Measurements from ENCODE around the gene FRMD4A.
A peak's percentile ranks its signal among the peaks of the same experiment; 100 is the strongest.
"Not testable (repeated sequence)": the region's sequence is repeated elsewhere in the genome, so short reads cannot be mapped to it uniquely, and the experiment has no call there.

The FRMD4A gene

DNA sequence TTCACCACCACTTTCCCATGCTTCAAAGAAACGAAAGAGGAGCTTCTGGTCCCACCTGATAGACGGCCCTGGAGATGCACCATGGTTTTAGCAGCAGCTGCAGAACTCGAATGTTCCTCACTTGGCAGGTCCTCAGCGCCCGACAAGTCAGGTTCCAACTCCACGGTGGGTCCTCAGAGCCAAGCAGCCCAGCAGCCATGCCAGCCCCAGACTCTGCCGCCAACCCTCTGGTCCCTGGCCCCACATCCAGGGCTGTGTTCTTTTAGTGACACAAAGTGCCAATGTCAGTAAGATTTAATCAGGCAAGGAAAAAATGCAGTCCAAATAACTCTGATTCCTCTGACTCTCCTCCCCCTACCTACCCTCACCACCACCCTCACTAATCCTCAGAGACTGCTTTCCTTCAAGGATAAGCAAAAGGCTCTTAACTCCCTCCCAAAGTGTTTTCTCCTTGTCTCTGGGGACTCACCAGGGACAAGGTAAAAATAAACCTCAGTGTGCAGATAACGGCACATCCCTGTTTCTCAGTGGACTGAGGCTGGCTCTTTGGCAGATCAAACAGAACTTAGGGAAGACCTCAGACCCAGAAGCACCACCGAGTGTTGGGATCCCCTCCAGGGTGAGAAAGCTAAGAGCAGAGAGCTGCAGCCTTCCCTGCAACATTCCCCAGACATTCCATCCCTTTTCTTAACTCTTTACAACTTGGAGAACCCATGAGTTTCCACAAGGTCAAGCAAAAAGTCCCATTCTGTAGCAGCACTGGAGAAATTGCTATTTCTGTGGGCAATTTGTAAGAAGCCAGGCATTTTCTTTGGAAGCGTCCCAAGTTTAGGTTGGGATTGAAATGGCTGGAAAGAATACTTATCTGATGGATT, 358.9 kb downstream of the FRMD4A start:
- DNase-seq = no peak

DNA sequence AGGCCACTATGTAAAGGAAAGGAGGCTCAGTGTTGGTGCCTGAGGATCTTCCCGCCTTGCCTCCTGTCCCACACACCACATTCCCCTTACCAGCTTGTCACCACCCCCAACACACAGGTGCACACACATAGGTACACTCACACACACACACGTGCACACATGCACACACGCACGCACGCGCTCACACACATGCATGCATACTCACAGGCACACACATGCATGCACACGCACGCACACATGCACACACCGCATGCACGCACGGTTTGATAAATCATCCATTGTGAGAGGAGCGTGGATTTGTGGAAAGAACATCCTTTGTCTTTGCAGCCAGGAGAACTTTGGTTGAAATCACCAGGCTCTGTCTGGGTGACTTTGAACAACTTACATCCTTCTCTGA, 359.8 kb downstream of the FRMD4A start:
- no peak for DNase-seq

DNA sequence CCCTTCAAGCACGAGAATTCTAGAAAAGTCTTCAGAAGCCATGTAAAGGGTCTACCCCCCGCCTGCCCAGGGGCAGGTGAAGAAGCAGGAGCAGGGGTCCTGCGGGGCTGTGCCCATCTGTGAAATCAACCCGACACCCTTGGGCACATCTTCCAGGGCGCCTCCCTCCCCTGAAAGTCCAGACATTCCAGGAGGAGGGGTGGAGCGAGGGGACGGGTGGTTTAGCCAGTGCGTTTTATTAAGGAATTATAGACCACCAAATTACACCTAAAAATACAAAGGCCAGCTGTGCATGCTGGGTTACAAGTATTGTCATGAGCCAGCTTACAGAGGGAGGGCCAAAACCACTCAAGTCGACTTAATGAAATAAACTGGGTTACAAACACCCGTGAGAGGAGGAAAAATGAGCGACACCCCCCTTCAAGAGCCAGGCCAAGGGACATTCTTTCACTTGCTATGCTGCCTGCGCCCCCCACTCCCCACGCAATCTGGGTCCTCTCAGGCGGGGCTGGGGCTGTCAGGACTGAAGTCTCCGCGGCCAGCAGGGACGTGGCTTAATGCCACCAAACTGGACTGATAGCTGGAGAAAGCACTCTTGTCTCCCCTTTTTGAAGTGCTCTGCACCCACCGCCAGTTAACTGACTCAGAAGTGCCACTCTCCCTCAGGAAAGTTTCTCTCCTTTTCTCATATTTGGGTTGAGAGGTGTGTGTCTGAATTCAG, 360.3 kb downstream of the FRMD4A start:
- DNase-seq = no peak

DNA sequence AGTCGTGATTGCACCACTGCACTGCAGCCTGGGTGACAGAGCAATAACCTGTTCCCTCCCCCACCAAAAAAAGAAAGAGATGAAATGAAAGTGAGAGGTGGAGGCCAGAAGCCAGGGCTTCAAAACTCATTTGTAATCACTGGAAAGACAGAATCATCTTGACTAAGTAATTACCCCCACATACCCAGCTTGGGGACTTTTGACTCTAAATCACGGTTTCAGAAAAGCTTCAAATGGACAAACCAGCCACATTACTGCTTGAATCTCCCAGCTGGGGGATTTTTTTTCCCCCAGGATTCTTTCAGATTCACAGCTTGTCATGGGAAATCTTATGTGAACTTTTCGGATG, 361.0 kb downstream of the FRMD4A start:
- DNase-seq = no peak

DNA sequence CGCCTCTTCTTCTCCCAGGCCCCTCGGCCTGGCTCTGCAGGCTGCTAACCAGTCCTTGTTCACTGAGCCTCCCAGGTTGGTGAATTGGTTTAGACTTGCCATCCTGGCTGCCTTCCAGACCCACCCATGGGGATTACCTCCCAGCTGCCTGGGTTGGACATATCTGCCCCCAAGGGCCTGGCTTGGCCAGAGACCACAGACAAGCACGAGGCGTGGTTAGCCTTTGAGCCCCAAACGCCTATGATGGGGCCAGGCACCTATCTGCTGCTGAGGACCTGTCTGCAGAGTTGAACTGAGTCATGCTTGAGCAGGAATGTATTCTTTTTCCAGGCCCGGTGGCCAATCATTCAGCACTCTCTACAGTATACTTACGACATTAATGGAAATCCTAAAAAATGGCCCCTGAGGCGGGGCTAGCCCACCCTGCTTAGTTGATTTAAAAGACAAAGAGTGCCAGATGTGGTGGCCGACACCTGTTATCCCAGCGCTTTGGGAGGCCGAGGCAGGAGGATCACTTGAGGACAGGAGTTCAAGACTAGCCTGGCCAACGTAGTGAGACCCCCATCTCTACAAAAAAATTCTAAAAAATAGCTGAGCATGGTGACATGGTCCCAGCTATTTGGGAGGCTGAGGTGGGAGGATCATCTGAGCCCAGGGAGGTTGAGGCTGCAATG, 361.5 kb downstream of the FRMD4A start:
- DNase-seq = no peak

DNA sequence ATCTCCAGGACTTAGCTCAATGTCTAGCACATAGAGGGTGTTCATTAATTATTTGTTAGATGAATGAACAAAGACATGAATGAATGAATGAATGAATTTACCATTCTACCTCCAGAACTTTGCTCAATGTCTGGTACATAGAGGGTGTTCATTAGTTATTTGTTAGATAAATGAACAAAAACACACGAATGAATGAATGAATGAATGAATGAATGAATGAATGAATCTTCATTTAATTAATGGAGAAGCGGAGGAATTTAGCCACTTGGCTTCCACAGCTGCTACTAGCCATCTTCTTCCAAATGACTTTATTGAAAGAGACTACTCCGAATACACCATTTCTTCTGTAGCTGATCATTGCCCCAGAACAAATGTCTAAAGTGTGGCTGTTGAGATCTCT, 368.9 kb downstream of the FRMD4A start:
- DNase-seq = no peak

DNA sequence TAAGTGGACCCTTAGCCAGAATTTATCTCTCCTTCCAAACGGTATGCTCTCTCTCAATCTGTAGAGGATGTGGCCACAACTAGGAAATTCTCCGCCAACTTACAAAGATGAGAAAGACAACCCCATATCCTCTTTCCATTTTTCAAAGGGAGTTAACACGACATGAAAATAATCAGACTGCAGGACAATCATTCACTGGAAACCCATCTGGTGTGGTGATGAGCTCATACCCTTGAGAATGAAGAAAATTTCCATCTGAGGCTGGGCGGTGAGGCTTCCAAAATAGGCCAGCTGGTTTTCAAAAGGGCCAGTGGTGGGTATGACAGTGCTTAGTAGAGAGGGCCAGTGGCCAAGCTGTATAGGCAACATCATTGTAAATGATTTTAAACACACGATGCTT, 369.6 kb downstream of the FRMD4A start:
- no peak for DNase-seq

DNA sequence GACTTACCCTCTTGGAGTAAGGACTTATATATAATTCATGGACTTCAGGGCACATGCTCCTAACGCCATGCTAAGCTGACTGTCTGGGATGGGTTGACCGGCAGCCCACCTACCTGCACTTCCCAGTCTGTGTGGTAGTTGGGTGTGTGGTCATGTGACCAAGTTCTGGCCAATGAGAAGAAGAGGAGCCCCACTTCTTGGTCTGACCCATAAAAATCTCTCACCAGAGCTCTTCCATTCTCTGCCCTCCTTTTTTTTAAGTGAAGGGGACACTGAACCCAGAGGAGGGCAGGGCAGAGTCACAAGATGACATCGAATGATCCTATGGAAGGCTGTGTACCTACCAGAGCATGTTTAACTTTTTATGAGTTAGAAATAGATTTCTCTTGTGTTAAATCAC, 370.1 kb downstream of the FRMD4A start:
- DNase-seq = no peak

DNA sequence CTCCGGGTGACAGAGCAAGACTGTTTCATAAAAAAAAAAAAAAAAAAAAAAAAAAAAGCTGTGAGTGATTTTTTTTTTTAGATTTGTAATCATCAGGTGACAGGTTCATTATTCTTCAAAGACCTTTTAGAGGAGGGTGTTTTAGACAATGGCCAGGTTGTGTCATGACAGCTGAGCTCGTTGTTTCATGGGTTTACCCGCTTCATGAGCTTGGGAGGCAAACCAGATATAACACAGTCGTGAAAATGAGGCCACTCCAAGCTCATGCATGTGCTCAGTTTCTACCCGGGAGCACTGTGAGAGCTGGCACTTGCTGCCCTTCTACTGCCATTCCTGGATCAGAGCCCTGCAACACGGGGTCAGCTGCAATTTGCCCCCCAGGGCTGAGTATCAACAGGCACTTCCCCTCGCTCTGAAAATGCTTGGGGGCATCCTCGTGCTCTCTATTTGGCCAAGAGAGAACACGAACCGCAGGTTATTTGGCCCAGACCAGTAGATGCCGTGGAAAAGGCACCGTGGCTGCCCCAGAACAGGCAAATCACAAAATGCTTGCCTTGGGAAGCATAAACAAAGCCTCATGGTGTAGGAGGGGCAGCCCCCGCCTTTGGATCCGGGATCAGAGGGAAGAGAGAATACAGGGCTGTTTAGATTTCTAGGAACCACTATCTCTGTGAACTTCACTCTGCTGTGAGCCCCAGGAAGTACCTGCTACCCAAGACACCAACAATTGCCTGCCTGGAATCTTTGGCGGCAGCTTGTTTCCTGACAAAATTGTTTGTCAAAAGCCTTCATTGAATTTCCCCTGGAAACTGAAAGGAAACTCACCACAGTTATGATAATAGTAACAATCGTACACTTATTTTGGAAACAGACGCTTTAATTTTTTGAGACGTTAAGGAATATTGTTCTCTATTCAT, 371.0 kb downstream of the FRMD4A start:
- no peak for DNase-seq

DNA sequence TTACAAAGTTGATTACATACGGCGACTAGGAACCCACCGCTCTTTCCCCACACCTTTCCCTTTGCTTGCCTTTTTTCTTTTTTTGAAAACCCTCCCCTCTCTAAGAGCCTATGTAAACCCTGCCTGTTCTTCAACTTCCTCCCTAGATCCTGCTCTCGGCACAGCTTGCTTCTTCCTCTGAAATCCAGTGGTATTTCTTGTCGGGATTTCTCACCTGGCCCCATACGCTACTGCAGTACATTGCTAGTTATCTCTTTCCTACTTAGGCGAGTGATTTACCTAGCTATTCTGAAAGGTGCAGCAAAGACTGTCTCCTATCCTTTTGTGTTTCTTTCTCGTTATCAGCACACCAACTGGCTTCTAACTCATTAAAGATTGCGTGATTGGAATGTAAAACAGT, 372.9 kb downstream of the FRMD4A start:
- no peak for DNase-seq

DNA sequence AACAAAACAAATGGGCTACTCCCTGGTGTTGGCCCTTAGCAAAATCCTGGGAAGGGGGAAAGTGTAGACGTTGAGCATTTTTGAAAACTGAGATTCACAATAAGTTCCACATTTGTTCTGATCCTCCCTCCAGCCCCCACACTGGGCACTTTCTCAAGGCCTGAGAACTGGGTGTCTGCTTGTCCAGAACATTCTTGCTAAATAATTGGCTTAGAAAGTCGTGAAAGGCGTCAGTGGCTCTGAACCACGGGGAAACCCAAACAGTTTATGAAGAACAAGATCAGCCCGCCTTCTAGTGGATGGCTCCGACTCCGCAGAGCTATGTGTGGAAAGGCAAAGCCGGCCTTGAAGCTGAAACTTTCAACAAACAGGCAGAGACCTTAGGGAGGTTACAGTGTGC, 373.9 kb downstream of the FRMD4A start:
- DNase-seq = peak; percentile 72

DNA sequence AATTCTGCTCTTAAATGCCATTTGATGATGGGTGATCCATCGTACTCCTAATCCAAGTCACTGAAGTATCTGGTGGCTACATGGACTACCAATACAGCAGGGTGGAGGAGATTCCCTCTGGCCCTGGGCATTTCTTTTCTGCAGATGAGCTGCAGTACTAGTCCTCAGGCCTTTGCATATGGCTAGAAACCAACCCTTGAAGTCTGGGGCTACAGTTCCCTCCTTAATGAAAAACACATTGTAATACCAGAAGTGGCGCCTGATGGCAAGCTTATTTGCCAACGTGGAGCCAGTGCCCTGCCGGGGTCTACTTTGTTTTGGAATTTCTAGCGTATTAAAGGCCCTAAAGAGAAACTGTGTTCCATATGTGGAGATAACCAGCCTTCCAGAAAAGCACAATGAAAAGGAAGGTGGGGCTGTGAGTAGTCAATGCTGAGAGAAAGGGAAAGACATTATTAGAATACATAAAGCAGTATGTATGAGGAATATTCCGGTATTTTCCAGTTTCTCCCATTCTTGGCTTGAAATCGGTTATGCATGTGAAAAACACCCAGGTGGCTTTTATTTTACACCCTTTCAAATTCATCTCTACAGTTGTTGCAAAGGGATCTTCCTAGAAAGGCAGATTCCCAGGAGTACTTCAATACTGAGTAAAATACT, 375.2 kb downstream of the FRMD4A start:
- DNase-seq = no peak

DNA sequence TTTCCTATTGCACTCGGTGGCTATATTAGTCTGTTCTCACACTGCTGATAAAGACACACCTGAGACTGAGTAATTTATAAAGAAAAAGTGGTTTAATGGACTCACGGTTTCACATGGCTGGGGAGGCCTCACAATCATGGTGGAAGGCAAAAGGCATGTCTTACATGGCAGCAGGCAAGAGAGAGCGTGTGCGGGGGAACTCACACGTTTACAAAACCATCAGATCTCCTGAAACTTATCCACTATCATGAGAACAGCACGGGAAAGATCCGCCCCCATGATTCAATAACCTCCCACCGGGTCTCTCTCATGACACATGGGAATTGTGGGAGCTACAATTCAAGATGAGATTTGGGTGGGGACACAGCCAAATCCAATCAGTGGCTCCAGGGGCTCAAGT, 376.5 kb downstream of the FRMD4A start:
- DNase-seq = not testable (repeated sequence)

DNA sequence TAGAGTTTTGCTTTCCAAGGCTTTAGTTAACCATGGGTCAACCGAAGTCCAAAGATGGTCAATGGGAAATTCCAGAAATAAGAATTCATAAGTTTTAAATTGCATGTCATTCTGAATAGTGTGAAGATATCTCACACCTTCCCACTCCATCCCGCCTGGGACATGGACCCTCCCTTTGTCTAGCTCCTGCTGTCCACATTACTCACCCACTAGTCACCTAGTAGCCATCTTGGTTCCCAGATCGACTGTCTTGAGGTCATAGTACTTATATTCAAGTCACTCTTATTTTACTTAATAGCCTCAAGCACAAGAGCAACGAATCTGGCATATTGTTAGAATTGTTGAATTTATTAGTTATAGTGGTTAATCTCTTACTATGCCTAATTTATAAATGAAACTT, 377.4 kb downstream of the FRMD4A start:
- no peak for DNase-seq

DNA sequence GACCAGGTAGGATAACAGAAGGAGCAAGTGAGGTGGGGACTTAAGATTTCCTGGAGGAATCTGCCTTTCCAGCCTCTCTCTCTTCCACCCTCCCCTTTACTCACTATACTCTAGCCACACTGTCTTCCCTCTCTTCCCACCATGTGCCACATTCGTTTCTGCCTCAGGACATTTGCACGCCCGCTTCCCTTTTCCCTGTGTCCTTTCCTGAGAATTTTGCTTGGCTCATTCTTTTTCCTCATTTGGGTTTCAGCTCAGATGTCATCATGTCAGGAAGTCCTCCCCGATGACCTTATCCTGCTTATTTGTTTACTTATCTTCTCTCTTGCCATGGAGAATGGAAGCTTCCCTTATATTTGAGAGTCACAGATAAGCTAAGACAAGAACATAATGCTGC, 380.2 kb downstream of the FRMD4A start:
- DNase-seq = no peak

DNA sequence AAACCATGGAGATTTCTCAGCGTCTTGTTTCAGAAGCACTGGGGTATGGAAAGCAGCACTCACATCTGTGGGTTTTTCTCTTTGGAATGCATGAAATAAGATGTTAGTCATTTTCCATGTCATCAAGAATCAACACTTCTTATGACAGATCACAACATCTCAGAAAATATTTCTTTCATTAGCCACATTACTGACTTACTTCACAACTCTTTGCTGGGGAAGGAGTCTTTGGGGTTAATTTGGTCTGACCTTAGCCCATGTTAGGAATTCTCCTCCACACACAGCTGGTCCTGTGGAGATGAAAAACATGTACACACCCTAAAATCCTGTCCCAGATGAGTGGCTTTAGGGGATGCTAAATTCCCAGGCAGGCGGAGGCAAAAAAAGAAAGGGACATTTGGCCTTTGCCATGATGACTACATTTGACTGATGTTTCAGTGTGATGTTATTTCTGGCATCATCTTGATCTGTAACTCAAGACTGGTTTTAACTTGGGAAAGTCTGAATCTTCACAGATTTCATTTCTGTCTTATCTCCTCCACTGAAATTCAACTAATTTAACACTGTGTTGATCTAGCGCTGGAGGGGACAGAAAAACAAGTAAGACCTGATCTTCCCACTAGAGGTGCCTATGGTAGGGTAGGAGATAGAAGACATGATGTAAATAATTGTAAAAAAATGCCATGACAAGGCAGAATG, 380.7 kb downstream of the FRMD4A start:
- no peak for DNase-seq

DNA sequence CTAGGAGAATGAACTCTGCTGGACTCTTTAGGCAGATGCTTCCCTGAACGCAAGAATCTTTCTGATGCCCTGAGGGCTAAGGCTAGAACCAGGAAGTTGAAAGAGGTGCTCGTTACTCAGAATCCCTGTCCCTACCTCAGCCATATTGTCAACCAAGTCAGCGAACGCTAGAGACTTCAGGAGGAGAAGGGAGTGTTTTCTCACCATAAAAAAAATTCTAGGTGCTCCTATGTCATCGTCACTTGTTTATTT, 384.6 kb downstream of the FRMD4A start:
- no peak for DNase-seq

DNA sequence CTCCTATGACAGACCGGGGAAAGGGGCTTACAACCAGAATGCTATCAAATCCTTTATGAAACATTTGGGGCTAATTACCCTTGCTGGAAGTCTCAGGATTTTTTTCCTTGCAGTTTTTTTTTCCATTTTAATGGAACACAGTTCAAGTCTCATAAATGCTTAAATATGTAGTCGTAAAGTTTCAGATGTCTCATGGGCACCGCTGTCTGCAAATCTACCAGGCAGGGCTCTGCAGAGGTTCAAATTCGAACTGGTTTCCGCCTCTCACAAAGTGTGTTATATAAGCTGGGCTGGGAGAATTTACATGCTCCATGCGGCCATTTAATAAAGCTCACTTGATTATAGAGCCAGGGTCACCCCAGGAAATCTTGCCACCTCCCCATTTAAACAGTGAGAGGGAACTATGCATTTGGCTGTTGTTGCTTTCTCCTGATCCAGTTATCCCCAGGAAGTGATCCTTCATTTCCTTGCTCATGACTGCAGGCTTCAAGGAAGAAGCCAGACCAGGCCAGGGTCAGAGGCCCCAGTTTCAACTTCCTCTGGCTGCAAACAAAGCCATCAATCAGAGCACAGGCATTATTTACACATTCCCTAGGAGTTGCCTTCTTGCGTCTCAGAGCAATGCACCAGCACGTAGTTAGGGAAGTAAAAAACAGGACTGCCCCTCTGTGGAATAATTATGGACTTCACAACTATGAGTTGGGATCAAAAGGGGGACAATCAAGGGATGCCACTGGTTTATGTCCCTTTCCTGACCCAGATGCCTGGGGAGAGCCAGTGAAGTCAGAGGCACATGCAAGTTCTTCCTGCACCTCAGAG, 385.1 kb downstream of the FRMD4A start:
- no peak for DNase-seq

DNA sequence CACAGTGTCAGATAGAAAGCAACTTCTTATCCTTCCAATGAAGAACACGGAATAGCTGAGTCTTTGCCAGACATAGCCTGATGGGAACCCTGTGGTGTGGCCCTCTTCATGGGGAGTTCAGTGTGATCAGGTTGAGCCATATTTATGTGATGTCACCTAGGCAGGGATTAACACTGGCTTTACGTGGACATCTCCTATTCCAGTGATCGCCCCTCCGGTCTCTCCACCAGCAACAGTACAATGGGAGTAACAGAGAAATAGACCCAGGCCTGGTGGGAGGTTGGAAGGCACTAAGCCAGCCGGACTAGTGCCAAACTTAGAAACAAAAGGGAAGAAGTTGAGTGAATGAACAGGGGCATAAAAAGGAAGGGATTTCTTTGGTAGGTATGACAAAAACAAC, 385.9 kb downstream of the FRMD4A start:
- no peak for DNase-seq

DNA sequence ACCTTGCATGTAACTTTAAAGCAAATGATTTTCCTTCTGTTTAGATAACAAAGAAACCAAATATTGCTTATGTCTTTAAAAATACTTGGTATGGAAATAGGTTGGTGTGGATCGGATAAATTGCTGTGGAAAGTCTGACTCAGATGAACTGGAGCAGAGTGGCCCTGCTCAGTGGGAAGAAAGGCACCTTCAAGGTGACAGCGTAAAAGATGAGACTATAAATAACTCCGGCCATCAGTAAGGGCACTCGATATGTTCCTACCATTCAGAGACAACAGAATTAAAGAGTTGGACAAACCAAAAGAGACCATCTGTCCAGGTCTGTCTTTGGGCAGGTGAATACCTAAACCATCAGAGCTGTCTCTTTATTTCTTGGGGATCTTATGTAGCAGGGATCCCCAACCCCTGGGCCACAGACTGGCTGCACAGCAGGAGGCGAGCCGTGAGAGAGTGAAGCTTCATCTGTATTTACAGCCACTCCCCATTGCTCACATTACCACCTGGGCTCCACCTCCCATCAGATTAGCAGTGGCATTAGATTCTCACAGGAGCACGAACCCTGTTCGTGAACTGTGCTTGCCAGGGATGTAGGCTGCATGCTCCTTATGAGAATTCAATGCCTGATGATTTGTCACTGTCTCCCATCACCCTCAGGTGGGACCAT, 386.9 kb downstream of the FRMD4A start:
- DNase-seq = no peak

DNA sequence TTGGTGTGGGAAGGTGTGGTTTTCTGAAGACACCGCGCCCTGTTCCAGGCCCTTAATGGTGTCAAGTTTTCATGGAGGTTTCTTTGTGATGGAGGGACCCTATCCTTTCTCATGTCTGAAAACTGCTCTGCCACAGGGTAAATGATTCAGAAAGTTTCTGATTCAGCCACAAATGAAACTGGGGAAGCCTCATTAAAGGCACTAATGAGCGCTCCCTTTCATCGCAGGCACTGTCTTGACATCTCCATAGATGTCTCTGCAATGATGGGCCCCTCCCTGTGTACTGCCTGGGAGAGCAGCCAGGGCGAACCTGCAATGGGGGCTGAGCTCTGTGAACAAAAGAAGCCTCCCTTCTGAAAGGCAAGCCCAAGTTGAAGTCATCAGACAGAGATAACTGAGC, 388.7 kb downstream of the FRMD4A start:
- no peak for DNase-seq
